Calu3 (cell line): ENCODE results near the gene PSME3IP1. TPM values are rescaled to one million over a fixed set of nuclear protein-coding genes. Genes with fewer than 3 reads are reported as not detected.
"Not testable (repeated sequence)": the region's sequence is repeated elsewhere in the genome, so short reads cannot be mapped to it uniquely, and the experiment has no call there.

Experiments
- BruUV-seq: library from RNA; stranded (reverse); fragments of 400-500 nt; replicated peaks from 2 replicates; lab custom pipeline; 2021; lab: Mats Ljungman, UMichigan
- CTCF ChIA-PET: fragments of 300-600 bp; sonication (Branson Sonifier 250); formaldehyde crosslinking; loops from one replicate; lab custom pipeline; 2022; ENCODE audit warnings: antibody characterized with exemption; lab: Charles Lee
- DNase-seq: peaks from one replicate; pipeline ENCODE4 v3.0.0; 2022
- H3K27ac Mint-ChIP-seq: one replicate; pipeline ENCODE4 v1.8.0; 2022; ENCODE audit warnings: mixed read lengths; ENCODE audit not compliant: unreplicated experiment
- H3K27me3 Mint-ChIP-seq: one replicate; pipeline ENCODE4 v1.8.0; 2022; ENCODE audit warnings: mixed read lengths; ENCODE audit not compliant: unreplicated experiment
- H3K36me3 Mint-ChIP-seq: one replicate; pipeline ENCODE4 v1.8.0; 2022; ENCODE audit warnings: mild to moderate bottlenecking, moderate library complexity, mixed read lengths; ENCODE audit not compliant: insufficient read depth, unreplicated experiment
- H3K4me1 Mint-ChIP-seq: one replicate; pipeline ENCODE4 v1.8.0; 2022; ENCODE audit warnings: mild to moderate bottlenecking, low read depth, mixed read lengths; ENCODE audit not compliant: unreplicated experiment
- H3K4me3 Mint-ChIP-seq: one replicate; pipeline ENCODE4 v1.8.0; 2022; ENCODE audit warnings: mild to moderate bottlenecking, low read depth, moderate library complexity, mixed read lengths; ENCODE audit not compliant: unreplicated experiment
- H3K9me3 Mint-ChIP-seq: one replicate; pipeline ENCODE4 v1.8.0; 2022; ENCODE audit warnings: low read depth, mixed read lengths; ENCODE audit not compliant: unreplicated experiment
- intact Hi-C: fragments of 100-400 bp; cut with micrococcal nuclease; formaldehyde crosslinking; loops from one replicate; pipeline ENCODE4 v1.10.0; 2022; ENCODE audit not compliant: unreplicated experiment
- total RNA-seq: library from RNA; stranded (reverse); gene quantifications from 2 replicates; pipeline ENCODE4 v1.2.3, GENCODE V29; 2022
- TF ChIP-seq, protein P1 (sequence below): fragments of 200-600 bp; IDR thresholded peaks from one replicate; pipeline ENCODE4 v1.8.0; 2022; ENCODE audit warnings: antibody characterized with exemption; ENCODE audit not compliant: unreplicated experiment

Gene PSME3IP1
- total RNA-seq, 1 experiment from 2014 or later, result 171 TPM

- Mint-ChIP-seq H3K27ac (peak overlapping the region; percentile 10), H3K4me1 (peaks cover 32% of the 10 kb centered on the region), H3K27me3 (no peaks in the 10 kb centered on the region), H3K4me3 (no peak overlapping the region), H3K36me3 (peaks cover 35% of the 10 kb centered on the region), H3K9me3 (no peaks in the 10 kb centered on the region)
- intact Hi-C loops, result loop anchor here (2.0 to 5.0 kb wide), 2 partner anchors 51 to 86 kb away; no protein-coding TSS in a partner anchor
- TF ChIP-seq, protein P1, sequence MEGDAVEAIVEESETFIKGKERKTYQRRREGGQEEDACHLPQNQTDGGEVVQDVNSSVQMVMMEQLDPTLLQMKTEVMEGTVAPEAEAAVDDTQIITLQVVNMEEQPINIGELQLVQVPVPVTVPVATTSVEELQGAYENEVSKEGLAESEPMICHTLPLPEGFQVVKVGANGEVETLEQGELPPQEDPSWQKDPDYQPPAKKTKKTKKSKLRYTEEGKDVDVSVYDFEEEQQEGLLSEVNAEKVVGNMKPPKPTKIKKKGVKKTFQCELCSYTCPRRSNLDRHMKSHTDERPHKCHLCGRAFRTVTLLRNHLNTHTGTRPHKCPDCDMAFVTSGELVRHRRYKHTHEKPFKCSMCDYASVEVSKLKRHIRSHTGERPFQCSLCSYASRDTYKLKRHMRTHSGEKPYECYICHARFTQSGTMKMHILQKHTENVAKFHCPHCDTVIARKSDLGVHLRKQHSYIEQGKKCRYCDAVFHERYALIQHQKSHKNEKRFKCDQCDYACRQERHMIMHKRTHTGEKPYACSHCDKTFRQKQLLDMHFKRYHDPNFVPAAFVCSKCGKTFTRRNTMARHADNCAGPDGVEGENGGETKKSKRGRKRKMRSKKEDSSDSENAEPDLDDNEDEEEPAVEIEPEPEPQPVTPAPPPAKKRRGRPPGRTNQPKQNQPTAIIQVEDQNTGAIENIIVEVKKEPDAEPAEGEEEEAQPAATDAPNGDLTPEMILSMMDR, result no peak
- BruUV-seq, result no TSS peak
- DNase-seq, result no peak
- CTCF ChIA-PET, result no interaction called here
Observed at GRCh38 chr16:57191056-57191571, 5.3 kb upstream of the PSME3IP1 start.

GRCh38 chr16:57190136-57190535, 4.3 kb upstream of the PSME3IP1 start:
- no peaks in the 10 kb centered on the region for H3K27me3 Mint-ChIP-seq
- CTCF ChIA-PET, result no interaction called here
- H3K9me3 Mint-ChIP-seq, result no peaks in the 10 kb centered on the region
- no peak overlapping the region for H3K4me3 Mint-ChIP-seq
- no TSS peak for BruUV-seq
- intact Hi-C loops, result loop anchor here (2.0 to 5.0 kb wide), 2 partner anchors 52 to 87 kb away; no protein-coding TSS in a partner anchor
- no peak overlapping the region for H3K27ac Mint-ChIP-seq
- no peak for DNase-seq
- H3K4me1 Mint-ChIP-seq, result peaks cover 34% of the 10 kb centered on the region
- TF ChIP-seq, protein P1, result no peak
- H3K36me3 Mint-ChIP-seq, result peaks cover 45% of the 10 kb centered on the region

GRCh38 chr16:57189527-57189926, 3.7 kb upstream of the PSME3IP1 start:
- H3K9me3 Mint-ChIP-seq, H3K27ac Mint-ChIP-seq, CTCF ChIA-PET, BruUV-seq, H3K4me3 Mint-ChIP-seq, DNase-seq, H3K27me3 Mint-ChIP-seq: not testable (repeated sequence)
- Mint-ChIP-seq H3K36me3 (peaks cover 45% of the 10 kb centered on the region), H3K4me1 (peaks cover 35% of the 10 kb centered on the region)
- intact Hi-C loops, result loop anchor here (10.0 kb wide), 1 partner anchor 225 kb away; no protein-coding TSS in a partner anchor

- BruUV-seq, result no TSS peak
- intact Hi-C loops, result loop anchor here (10.0 kb wide), 1 partner anchor 226 kb away; no protein-coding TSS in a partner anchor
- Mint-ChIP-seq H3K4me1 (peaks cover 35% of the 10 kb centered on the region), H3K36me3 (peaks cover 43% of the 10 kb centered on the region), H3K27me3 (no peaks in the 10 kb centered on the region), H3K9me3 (no peaks in the 10 kb centered on the region), H3K27ac (peak overlapping the region; percentile 87), H3K4me3 (peak overlapping the region; percentile 93)
- CTCF ChIA-PET, result no interaction called here
- DNase-seq, result no peak
- TF ChIP-seq, protein P1, result no peak
Observed at GRCh38 chr16:57188711-57189002, 2.8 kb upstream of the PSME3IP1 start.

GRCh38 chr16:57187902-57188710, 2.3 kb upstream of the PSME3IP1 start:
- Mint-ChIP-seq H3K4me1 (peaks cover 31% of the 10 kb centered on the region), H3K36me3 (peaks cover 43% of the 10 kb centered on the region), H3K4me3 (peak overlapping the region; percentile 93), H3K27ac (peak overlapping the region; percentile 87)
- BruUV-seq, result TSS peak; percentile 19
- CTCF ChIA-PET, result interaction anchor here (0.6 kb wide), 1 partner anchor 60 kb away, joined by 4 read pairs; no protein-coding TSS in a partner anchor
- intact Hi-C loops, result loop anchor here (2.0 to 10.0 kb wide), 2 partner anchors 95 to 227 kb away; no protein-coding TSS in a partner anchor
- H3K9me3 Mint-ChIP-seq, H3K27me3 Mint-ChIP-seq, DNase-seq: not testable (repeated sequence)
